KMS-11 (cell line): ENCODE results near the gene DHFR2.
"Not testable (repeated sequence)": the region's sequence is repeated elsewhere in the genome, so short reads cannot be mapped to it uniquely, and the experiment has no call there.

ENCODE experiments used
- H2AFZ ChIP-seq: fragments of 200-600 bp; sonication (generic); 2 replicates; pipeline ENCODE4 v1.6.1; 2016; ENCODE audit warnings: antibody characterized with exemption, mixed run types, low read depth
- H3K27ac ChIP-seq: fragments of 200-600 bp; sonication (generic); 2 replicates; pipeline ENCODE4 v1.6.1; 2016; ENCODE audit warnings: mild to moderate bottlenecking, mixed run types
- H3K27me3 ChIP-seq: fragments of 200-600 bp; sonication (generic); 2 replicates; pipeline ENCODE4 v1.6.1; 2017; ENCODE audit warnings: mild to moderate bottlenecking, low read depth, mixed run types, moderate library complexity; ENCODE audit not compliant: insufficient read depth
- H3K36me3 ChIP-seq: fragments of 200-600 bp; sonication (generic); 2 replicates; pipeline ENCODE4 v1.6.1; 2017; ENCODE audit warnings: mild to moderate bottlenecking, mixed run types; ENCODE audit not compliant: insufficient read depth
- H3K4me1 ChIP-seq: fragments of 200-600 bp; sonication (generic); 2 replicates; pipeline ENCODE4 v1.6.1; 2016; ENCODE audit warnings: mild to moderate bottlenecking, low read depth, mixed run types; ENCODE audit not compliant: poor library complexity, severe bottlenecking
- H3K4me2 ChIP-seq: fragments of 200-600 bp; sonication (generic); 2 replicates; pipeline ENCODE4 v1.7.0; 2016; ENCODE audit warnings: mild to moderate bottlenecking, mixed run types
- H3K4me3 ChIP-seq: fragments of 200-600 bp; sonication (generic); IDR thresholded peaks from 2 replicates; pipeline ENCODE4 v1.6.1; 2017; ENCODE audit warnings: low read depth, low read length, mixed read lengths; ENCODE audit not compliant: insufficient read depth
- H3K79me2 ChIP-seq: fragments of 200-600 bp; sonication (generic); 2 replicates; pipeline ENCODE4 v1.6.1; 2016; ENCODE audit warnings: low read depth, mixed run types; ENCODE audit not compliant: insufficient read depth
- H3K9ac ChIP-seq: fragments of 200-600 bp; sonication (generic); 2 replicates; pipeline ENCODE4 v1.6.1; 2016; ENCODE audit warnings: mild to moderate bottlenecking, mixed run types
- H4K20me1 ChIP-seq: fragments of 200-600 bp; sonication (generic); 2 replicates; pipeline ENCODE4 v1.6.1; 2016; ENCODE audit warnings: mild to moderate bottlenecking, mixed run types; ENCODE audit not compliant: insufficient read depth
- TF ChIP-seq, protein P1 (sequence below): fragments of 200-600 bp; sonication (generic); conservative IDR thresholded peaks from 2 replicates; pipeline ENCODE4 v1.6.1; 2017; ENCODE audit warnings: low read depth, mild to moderate bottlenecking, antibody characterized with exemption, low read length, moderate library complexity, mixed read lengths

DHFR2 gene

GRCh38 chr3:94049267-94049666, 13.4 kb downstream of the DHFR2 start:
- Histone ChIP-seq H3K4me3 (no peak overlapping the region), H3K9ac (no peak overlapping the region), H3K4me2 (no peak overlapping the region), H3K27ac (no peak overlapping the region), H2AFZ (no peak overlapping the region), H3K79me2 (no peaks in the 10 kb centered on the region), H4K20me1 (no peaks in the 10 kb centered on the region), H3K4me1 (no peaks in the 10 kb centered on the region), H3K27me3 (no peaks in the 10 kb centered on the region), H3K36me3 (no peaks in the 10 kb centered on the region)
- TF ChIP-seq, protein P1, sequence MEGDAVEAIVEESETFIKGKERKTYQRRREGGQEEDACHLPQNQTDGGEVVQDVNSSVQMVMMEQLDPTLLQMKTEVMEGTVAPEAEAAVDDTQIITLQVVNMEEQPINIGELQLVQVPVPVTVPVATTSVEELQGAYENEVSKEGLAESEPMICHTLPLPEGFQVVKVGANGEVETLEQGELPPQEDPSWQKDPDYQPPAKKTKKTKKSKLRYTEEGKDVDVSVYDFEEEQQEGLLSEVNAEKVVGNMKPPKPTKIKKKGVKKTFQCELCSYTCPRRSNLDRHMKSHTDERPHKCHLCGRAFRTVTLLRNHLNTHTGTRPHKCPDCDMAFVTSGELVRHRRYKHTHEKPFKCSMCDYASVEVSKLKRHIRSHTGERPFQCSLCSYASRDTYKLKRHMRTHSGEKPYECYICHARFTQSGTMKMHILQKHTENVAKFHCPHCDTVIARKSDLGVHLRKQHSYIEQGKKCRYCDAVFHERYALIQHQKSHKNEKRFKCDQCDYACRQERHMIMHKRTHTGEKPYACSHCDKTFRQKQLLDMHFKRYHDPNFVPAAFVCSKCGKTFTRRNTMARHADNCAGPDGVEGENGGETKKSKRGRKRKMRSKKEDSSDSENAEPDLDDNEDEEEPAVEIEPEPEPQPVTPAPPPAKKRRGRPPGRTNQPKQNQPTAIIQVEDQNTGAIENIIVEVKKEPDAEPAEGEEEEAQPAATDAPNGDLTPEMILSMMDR: no peak

DNA sequence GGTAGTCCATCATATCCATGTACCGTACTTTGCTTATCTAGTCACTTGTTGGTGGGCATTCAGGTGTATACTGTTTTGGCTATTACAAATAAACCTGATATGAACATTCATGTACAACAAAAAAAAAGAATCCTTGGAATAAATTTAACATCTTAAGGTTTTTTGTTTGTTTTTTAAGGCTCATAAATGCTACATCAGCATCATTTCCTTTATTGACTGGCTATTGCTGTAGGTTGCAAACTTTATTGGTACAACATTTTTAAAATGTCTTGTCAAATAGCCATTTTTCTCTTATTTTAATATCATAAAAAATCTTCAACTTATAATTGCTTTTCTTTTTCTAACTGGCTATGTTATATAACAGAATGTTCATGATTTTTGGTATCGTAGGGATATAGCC, 16.2 kb downstream of the DHFR2 start:
- Histone ChIP-seq H3K79me2 (no peaks in the 10 kb centered on the region), H3K4me3 (no peak overlapping the region), H3K9ac (no peak overlapping the region), H3K4me1 (no peaks in the 10 kb centered on the region), H3K4me2 (no peak overlapping the region), H4K20me1 (no peaks in the 10 kb centered on the region), H2AFZ (no peak overlapping the region), H3K27me3 (no peaks in the 10 kb centered on the region), H3K36me3 (no peaks in the 10 kb centered on the region), H3K27ac (no peak overlapping the region)
- TF ChIP-seq, protein P1: no peak

GRCh38 chr3:94044100-94044936, 18.4 kb downstream of the DHFR2 start:
- not testable (repeated sequence) for H3K4me1 ChIP-seq, H2AFZ ChIP-seq, H3K4me2 ChIP-seq, H3K36me3 ChIP-seq, H3K27ac ChIP-seq, H3K9ac ChIP-seq, H3K79me2 ChIP-seq, H4K20me1 ChIP-seq, H3K27me3 ChIP-seq, H3K4me3 ChIP-seq

- Histone ChIP-seq H3K4me1 (no peaks in the 10 kb centered on the region), H3K4me2 (no peak overlapping the region), H3K27ac (no peak overlapping the region), H2AFZ (no peak overlapping the region), H3K27me3 (no peaks in the 10 kb centered on the region), H4K20me1 (no peaks in the 10 kb centered on the region), H3K4me3 (no peak overlapping the region), H3K36me3 (no peaks in the 10 kb centered on the region), H3K79me2 (no peaks in the 10 kb centered on the region), H3K9ac (no peak overlapping the region)
- TF ChIP-seq, protein P1: no peak
Measured at GRCh38 chr3:94043285-94043684, 19.4 kb downstream of the DHFR2 start.

- Histone ChIP-seq H3K9ac (no peak overlapping the region), H3K4me1 (no peaks in the 10 kb centered on the region), H2AFZ (no peak overlapping the region), H3K27ac (no peak overlapping the region), H3K36me3 (no peaks in the 10 kb centered on the region), H3K4me2 (no peak overlapping the region), H3K79me2 (no peaks in the 10 kb centered on the region), H3K4me3 (no peak overlapping the region), H4K20me1 (no peaks in the 10 kb centered on the region), H3K27me3 (no peaks in the 10 kb centered on the region)
- TF ChIP-seq, protein P1: peak; percentile 49
Measured at GRCh38 chr3:94036909-94037507, 25.7 kb downstream of the DHFR2 start.
